Daoy (cell line): ENCODE measurements around the gene CDKAL1. TPM values are rescaled to one million over a fixed set of nuclear protein-coding genes. Genes with fewer than 3 reads are reported as not detected.
"Not testable (repeated sequence)": the region's sequence is repeated elsewhere in the genome, so short reads cannot be mapped to it uniquely, and the experiment has no call there.

Experiments used
- DNase-seq: peaks from one replicate; pipeline ENCODE4 v3.0.0-alpha.2; 2015; ENCODE audit warnings: low read depth
- total RNA-seq: library from RNA; depleted of rRNA; stranded (reverse); fragments of >200 nt; shearing (Covaris generic); gene quantifications from 2 replicates; pipeline ENCODE4 v1.2.3, GENCODE V29; 2014

Gene CDKAL1
- total RNA-seq, 1 experiment from 2014 or later: 34.0 TPM

DNA sequence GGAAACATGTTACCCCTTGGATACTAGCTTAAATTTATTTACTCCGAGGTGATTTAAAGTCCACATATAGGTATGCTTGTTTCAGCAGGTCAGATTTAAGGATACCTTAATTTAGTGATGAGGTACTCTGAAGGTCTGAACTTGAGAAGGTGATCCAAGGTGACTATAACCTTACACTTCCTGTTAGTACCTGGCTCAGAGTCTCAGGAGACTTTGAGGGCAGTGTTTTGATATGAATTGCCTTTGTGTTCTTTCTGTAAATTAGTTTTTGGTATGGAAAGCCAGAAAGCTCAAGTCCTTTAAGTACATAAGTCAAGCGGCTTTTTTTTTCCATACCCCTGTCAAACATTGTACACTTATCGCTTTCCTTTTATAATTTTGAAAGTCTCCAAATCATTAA lies 489.0 kb downstream of the CDKAL1 start:
- DNase-seq: no peak

DNA sequence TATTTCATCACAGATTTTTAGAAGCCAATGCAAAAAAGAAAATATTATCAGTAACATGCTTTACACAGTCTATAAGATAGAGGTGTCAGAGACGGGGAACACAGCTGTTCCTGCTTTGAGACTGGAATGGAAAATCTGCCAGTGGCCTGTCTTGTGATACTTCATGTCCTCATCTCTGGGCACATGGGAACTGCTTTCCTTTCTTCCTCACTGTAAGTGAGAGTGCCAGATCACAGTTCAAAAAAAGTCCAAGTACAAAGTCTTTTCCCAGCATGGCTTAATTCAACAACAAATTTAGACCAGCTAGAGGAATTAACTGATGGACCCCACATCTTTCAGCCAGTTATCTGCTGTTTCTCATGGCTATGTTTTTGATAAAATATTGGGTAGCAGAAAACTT lies 490.4 kb downstream of the CDKAL1 start:
- DNase-seq: no peak

DNA sequence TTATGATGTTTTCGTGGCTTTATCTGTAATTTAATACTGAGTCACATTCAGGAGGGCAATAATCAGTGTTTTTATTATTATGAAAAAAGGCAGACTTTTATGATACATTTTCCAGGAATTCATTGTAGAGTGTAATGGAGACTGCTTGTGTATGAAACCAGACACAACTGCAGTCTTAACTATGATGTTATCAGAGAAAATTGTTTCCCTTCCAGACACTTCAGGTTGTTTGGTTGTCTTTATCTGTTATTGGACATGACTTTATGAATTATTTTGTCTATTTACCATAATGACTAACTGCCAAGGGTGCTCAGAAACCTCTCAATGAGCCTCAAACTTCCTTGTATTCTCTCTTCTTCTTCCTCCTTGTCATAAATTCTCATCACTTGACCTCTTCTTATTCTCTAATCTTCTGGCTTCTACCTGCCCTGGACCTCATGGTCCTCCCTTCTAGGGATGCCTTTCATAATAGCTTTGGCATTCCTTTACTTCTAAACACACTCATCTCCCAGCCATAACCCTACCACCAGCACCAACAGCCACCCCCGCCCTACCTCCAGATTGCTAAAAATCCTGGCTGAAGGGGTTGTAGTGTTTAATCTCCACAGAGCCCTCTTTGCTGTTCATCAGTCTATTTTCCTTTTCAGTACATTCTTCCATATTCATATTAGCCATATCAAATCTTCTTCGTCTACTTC lies 492.5 kb downstream of the CDKAL1 start:
- peak; percentile 52 for DNase-seq

- no peak for DNase-seq
Measured at GRCh38 chr6:21027507-21027906, 493.2 kb downstream of the CDKAL1 start.

DNA sequence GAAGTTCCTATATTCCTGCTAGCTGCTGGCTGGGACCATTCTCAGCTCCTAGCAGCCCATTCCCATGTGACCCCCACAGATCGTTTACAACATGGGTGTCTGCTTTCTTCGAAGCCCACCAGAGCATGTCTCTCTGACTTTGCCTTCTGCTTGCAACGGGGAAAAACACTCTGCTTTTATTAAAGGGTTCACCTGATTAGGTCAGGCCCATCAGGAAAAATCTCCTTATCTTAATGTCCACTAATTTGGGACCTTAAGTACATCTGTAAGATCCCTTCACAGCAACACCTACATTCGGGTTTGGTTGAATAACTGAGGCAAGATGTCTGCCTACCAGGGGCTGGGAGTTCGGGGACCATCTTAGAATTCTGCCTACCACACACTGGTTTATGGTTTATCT lies 496.9 kb downstream of the CDKAL1 start:
- no peak for DNase-seq

DNA sequence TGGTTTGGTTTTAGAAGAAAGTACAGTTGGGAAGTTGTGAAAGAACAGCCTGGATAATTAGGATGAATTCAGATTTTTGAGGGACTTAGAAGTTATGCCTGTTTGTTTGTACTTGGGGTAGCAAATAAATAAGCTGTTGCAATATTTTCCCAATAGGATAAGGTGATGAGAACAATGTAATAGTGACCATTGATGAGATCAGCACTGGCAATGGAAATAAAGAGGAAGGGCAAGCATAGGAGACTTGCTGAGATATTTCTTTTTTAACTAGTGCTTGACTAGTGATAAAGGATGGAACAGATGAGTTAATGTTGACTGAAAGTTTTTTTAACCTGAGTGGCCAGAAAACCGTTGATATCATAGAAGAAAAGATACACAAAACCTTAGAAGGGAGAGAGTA lies 498.8 kb downstream of the CDKAL1 start:
- no peak for DNase-seq

GRCh38 chr6:21033575-21034026 lies 499.3 kb downstream of the CDKAL1 start:
- DNase-seq: peak; percentile 52

- DNase-seq: no peak
Measured at GRCh38 chr6:21034345-21034744, 500.1 kb downstream of the CDKAL1 start.

- no peak for DNase-seq
Measured at GRCh38 chr6:21037453-21037852, 503.2 kb downstream of the CDKAL1 start.

DNA sequence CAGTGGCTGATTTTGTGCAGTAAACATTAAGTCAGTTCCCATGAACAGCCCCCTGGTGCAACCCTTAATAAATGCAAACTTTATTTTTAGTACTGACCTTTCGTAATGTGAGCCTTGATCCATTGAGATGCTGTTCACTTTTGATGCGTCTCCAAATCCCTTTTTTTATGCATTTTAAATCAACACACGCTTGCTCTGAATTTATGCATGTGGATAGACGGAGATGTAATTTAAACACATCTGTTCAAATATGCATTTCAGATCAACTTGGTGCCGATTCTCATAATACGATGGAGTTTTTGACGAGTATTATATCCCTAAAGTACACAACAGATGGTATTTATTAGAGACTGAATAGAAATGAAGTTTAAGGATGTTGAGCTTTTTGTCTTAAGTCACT lies 505.7 kb downstream of the CDKAL1 start:
- DNase-seq: no peak

DNA sequence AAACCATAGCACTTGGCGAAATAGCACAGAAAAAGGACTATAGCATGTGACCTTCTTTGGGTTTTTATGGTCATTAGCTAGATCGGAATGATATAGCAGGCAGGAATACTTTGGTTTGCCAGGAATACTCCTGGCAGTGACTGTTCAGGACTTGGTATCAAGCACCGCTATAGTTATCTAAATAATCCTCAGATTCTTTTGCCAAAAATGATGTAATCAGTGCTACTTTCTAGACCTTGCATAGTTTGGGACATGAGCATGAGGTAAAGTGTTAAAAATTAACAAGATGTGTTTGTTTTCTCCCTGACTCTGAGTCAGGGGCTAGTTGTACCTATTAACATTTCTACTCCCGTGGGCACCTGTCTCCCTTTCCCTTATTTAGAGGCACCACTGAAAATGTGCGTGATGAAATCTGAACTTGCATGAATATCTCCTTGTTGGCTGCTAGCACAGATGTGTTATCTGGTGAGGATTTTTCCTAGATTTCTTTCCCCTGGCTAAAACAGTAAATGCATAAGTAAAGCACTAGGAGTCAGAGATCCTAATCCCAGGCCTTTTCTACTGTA lies 511.0 kb downstream of the CDKAL1 start:
- no peak for DNase-seq

DNA sequence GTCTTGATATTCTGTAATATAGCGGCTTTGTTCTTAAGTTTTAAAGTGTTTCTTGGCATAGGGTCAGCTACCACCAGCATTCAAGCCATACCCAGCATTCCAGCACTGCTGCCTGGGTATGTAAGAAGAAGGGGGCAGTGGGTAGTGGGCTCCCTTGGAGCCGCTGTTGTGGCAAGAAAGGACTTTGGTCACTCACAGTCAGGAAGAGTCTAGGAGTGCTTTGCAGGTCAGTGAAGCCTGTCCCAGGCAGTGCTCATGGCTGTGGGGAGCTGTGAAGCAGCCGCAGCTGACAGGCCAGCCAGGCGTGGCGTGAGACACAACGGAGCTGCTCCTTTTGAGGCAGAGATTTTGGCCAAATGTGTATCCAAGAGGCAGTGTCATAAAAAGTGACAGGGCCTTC lies 512.0 kb downstream of the CDKAL1 start:
- DNase-seq: no peak

GRCh38 chr6:21048047-21048446 lies 513.8 kb downstream of the CDKAL1 start:
- DNase-seq: no peak

- no peak for DNase-seq
Measured at GRCh38 chr6:21049148-21049547, 514.9 kb downstream of the CDKAL1 start.

DNA sequence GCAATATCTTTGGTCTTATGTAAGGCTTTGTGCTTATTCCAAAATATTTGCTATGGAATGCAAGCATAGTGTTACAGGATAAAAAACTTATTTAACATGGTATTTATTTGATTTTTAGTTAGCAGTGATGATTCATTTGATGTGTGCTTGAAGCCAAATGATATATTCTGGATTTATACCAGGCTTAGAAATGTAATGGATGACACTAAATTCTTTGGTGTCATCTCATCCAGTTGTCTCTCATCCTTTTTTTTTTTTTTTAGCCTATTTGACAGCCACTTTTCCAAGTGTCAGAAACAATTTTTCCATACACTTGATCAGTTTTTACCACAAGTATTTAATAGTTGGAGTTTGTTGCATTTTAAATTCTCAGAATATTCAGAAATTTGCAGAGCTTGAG lies 515.3 kb downstream of the CDKAL1 start:
- no peak for DNase-seq

GRCh38 chr6:21050935-21051334 lies 516.7 kb downstream of the CDKAL1 start:
- no peak for DNase-seq

DNA sequence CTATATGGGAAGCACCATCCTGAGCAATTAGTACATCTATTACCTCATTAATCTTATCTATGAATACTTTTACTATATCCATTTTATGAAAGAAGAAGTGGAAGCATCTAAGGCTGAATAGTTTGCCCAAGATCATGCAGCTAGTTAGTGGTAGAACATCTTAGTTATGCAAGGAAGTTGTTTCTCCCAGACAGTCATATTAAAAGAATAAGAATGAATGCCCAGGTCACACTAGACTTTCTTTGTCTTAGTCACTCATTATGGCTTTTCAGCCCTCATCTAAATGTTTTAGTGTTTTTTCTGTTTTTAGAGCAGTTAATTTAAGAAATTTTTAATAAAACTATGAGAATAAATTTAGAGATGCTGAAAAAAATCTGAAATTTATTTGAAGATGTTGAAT lies 517.5 kb downstream of the CDKAL1 start:
- no peak for DNase-seq

- DNase-seq: no peak
Measured at GRCh38 chr6:21053612-21054011, 519.4 kb downstream of the CDKAL1 start.

DNA sequence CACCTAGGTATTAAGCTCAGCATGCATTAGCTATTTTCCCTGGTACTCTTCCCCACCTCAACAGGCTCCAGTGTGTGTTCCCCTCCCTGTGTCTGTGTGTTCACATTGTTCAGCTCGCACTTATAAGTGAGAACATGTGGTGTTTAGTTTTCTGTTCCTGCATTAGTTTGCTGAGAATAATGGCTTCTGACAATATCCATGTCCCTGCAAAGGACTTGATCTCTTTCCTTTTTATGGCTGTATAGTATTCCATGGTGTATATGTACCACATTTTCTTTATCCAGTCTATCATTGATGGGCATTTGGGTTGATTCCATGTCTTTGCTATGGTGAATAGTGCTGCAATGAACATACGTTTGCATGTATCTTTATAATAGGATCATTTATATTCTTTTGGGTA lies 521.2 kb downstream of the CDKAL1 start:
- not testable (repeated sequence) for DNase-seq

DNA sequence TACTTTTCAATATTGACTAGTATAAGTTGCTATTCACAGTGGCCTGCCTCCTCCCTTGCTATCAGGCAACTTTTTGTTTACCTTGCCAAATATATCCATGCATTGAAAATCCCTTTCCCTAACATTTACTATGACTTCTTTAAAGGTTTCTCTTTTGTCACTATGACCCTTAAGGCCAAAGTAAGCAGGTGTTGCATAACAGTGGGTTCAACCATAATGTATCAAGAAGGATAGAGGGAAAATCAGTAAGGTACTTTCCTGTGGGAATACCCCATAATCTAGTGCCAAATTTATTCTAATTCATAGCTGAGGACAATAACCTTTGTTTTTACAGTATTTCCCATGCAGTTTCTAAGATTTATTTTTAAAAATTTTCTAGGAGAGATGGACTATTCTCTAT lies 527.6 kb downstream of the CDKAL1 start:
- no peak for DNase-seq

DNA sequence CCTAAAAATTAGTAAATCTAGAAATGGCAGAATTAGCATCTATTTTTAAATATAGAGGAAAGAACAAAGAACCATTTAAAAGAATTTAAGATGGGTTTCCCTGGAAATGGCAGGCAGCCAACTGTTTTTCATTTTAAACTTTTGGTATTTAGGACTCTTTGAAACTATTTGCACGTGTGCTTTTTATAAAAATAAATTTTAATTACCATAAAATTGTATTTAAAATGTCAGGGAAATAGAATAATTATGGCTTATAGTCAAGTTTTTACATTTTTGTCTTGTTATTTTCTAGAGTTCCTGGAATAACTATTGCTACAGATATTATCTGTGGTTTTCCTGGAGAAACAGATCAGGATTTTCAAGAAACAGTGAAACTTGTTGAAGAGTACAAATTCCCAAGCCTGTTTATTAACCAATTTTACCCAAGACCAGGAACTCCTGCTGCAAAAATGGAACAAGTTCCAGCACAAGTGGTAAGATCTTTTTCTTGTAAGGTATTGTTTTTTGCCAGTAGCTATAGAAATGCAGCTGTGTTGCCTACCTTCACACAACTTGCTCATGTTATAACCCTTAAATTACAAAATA lies 530.6 kb downstream of the CDKAL1 start:
- DNase-seq: no peak

- no peak for DNase-seq
Measured at GRCh38 chr6:21067521-21067920, 533.3 kb downstream of the CDKAL1 start.

DNA sequence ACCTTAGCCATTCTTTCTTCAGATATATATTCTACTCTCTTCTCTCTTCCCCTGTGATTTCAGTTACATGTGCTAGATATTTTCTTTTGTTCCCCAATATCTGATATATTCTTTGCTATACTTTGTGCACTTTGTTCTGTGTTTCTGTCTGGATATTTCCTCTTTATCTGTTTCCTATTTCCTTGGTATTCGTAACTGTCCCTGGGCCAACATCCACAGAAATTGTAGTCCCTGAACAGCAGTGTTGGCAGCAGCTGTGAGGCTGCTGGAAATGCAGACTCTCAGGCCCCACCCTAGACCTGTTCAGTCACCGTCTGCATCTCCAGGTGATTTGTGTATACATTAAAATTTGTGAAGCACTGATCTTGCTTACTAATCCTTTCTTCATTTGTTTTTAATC lies 536.4 kb downstream of the CDKAL1 start:
- DNase-seq: no peak
